GM18907 (cell line): ENCODE results near the gene SBSN.
"Not testable (repeated sequence)": the region's sequence is repeated elsewhere in the genome, so short reads cannot be mapped to it uniquely, and the experiment has no call there.

ENCODE experiments used
- ATAC-seq: cut with Tn5 transposase; IDR thresholded peaks from one replicate; pipeline ENCODE4 v1.9.1; 2021; ENCODE audit warnings: mild to moderate bottlenecking, moderate library complexity; ENCODE audit not compliant: unreplicated experiment

The SBSN gene

DNA sequence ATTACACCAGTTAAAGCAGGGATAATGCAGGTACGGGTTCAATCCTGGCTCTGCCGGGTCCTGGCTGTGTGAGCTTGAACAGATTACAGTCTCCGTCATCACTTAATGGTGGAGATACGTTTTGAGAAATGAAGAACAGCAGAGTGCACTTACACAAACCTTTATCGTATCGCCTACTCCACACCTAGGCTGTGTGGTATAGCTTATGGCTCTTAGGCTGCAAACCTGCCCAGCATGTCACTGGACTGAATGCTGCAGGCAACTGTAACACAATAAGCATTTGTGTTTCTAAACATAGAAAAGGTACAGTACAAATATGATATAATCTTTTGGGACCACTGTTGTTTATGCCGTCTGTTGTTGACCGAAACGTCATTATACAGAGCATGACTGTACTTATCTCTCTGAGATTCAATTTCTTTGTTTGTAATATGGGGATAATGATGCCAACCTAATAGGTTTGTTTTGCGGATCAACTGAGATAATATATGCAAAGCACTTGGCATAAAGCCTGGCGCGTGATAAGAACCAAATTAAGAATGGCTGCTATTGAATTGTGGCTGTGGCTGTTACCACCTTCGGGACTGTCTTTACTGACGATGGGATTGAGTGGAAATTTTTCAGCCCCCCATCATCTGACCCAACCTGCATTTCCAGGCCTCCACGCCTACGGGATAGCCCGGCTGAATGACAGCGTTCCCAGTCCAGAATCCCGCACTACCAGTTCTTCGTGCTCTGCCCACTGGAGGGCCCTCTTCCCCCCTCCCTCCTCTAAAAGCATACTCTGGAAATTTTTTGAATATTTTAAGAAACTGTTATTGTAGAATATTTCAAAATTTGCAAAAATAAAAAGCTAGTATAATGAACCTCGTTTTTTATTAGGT, 49.1 kb downstream of the SBSN start:
- no peak for ATAC-seq

DNA sequence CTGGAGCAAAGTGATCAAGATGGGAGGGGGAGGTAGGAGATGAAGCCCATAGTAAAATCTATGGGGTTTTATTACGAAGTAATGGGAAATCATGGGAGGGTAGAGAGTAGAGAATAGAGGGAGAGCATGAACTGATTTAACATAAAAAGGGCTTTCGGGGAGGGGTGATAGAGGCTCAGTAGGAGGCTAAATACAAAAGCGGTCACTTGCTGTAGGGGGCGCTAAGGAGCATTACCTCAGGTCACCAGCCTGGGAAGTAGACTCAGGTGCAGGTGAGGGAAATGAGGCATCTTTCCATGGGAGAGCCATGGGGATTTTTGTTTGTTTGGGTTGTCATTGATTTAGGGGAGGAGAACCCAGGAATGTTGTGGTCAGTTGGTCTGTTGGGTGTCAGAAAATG, 52.0 kb downstream of the SBSN start:
- ATAC-seq: no peak

DNA sequence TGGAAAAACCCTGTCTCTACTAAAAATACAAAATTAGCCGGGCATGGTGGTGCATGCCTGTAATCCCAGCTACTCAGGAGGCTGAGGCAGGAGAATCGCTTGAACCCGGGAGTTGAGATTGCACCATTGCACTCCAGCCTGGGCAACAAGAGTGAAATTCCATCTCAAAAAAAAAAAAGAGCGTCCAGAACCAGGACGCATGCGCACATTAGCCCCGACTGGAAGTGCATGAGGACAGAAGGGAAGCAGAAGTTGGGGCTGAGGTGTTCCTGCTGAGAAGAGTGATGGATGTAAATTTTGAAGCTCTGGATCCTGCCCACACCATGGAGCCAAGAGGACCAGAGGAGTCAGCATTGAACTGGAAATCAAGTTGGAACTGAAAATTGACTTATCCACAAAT, 53.5 kb downstream of the SBSN start:
- ATAC-seq: not testable (repeated sequence)

GRCh38 chr19:35474104-35474503, 54.0 kb downstream of the SBSN start:
- no peak for ATAC-seq
